Hepatic stellate cell (primary cell): ENCODE results near the gene OVCH1.
"Not testable (repeated sequence)": the region's sequence is repeated elsewhere in the genome, so short reads cannot be mapped to it uniquely, and the experiment has no call there.

Experiments
- DNase-seq: peaks from one replicate; pipeline ENCODE4 v3.0.0; 2011; ENCODE audit warnings: low spot score

OVCH1 gene

GRCh38 chr12:29402437-29402836 lies 95.0 kb downstream of the OVCH1 start:
- DNase-seq, result no peak

DNA sequence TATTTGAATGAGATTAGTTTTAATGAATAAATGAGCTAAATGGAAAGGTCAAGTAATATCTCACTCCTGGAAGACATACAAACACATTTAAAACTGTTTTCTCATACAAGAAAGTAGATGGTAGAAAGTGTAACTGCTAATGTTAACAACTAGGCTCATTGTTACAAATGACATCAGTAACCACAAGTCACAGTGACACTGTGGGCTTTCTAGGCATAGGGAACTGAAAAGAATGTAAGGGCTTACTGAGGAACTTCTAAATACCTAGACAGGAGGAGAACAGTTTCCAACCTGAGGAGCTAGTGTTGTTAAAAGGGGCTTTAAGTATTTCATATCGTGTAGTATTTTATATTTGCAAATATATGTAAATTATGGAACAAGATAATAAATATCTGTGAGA lies 99.0 kb downstream of the OVCH1 start:
- DNase-seq, result no peak

DNA sequence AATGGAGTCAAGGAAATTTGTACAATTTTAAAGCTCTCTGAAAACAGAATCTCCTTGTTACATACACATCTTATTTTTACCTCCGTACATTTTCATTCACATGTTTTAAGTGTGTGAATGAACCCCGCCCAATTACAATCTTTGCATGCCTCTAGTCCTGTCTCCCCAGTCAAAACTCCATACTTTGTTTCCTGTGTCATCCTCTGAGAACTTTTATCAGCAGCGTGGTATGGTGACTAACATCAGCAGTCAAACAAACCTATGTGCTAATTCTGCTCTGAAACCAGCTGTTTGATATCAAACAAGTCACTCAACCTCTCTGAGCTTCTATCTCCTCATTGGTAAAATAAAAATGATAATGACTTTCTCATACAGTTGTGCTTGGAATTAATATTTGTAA lies 100.7 kb downstream of the OVCH1 start:
- DNase-seq, result peak; percentile 41

DNA sequence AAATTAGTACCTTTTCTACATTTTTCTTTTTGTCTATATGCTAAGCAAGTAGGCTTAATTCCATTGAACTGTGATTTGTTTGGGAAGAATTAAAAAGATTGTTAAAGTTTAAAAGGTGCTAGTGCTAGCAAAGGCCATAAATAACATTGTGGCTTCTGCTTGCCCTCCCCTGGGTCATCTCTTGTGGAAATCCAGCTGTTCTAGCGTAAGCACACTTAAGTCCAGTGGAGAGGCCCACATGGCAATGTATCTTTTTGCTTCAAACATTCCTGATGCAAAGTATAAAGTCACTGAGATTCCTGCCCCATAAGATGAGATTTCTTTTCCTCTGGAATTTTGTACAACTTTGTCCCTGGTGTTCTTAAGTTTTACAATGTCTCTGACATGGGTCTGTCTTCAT lies 102.1 kb downstream of the OVCH1 start:
- DNase-seq, result no peak

DNA sequence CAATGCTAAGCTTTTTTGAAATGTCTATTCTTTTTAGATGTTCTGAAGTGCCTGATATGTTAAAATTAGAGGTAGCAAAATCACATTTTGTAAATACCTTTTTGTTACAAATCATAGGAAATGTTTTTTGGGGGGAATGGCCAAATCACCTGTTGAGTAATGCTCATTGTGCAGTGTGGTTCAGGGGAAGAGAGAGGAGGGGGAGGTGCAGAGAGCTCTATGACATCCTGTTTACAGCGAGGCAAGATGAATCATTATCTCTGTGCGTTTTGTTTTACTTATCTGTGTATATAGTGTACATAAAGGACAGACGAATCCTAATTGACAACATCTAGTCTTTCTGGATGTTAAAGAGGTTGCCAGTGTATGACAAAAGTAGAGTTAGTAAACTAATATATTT lies 107.1 kb downstream of the OVCH1 start:
- not testable (repeated sequence) for DNase-seq

DNA sequence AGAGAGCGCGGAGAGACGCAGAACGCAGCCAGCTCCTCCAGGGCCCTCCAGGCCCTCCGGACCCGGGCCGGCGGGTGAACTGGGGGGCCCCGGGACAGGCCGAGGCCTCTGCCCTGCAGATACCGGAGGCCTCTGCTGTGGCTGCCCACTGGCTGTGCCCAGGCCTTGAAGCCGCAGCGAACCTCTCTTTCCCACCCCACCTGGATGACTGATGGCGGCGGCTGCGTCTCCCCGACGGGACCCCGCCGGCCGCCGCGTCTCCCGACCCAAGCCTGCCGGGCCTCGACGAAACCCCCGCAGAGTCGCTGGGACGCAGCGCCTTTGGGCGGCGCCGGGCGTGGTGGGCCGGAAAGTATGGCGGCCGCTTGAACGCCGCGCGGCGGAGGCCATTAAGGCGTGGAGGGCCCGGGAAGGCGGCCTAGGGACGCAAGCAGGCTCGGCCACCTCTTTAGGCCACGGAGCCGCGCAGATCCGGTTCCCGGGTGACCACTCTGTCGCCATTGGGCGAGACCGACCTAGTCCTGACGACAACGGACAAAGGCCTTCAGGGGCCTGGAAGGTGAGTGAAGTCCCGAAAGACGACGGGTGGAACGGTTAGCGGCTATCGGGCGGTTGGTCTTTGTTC lies 108.1 kb downstream of the OVCH1 start:
- DNase-seq, result no peak

DNA sequence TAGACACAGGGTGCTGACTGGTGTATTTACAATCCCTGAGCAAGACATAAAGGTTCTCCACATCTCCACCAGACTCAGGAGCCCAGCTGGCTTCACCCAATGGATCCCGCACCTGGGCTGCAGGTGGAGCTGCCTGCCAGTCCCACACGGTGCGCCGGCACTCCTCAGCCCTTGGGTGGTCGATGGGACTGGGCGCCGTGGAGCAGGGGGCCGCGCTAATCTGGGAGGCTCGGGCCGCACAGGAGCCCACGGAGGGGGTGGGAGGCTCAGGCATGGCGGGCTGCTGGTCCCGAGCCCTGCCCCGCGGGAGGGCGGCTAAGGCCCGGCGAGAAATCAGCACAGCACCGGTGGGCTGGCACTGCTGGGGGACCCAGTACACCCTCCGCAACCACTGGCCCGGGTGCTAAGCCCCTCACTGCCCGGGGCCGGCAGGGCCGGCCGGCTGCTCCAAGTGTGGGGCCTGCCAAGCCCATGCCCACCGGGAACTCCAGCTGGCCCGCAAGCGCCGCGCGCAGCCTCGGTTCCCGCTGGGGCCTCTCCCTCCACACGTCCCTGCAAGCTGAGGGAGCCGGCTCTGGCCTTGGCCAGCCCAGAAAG lies 111.3 kb downstream of the OVCH1 start:
- not testable (repeated sequence) for DNase-seq

GRCh38 chr12:29385194-29385593 lies 112.3 kb downstream of the OVCH1 start:
- DNase-seq, result not testable (repeated sequence)

GRCh38 chr12:29382251-29382650 lies 115.2 kb downstream of the OVCH1 start:
- no peak for DNase-seq

DNA sequence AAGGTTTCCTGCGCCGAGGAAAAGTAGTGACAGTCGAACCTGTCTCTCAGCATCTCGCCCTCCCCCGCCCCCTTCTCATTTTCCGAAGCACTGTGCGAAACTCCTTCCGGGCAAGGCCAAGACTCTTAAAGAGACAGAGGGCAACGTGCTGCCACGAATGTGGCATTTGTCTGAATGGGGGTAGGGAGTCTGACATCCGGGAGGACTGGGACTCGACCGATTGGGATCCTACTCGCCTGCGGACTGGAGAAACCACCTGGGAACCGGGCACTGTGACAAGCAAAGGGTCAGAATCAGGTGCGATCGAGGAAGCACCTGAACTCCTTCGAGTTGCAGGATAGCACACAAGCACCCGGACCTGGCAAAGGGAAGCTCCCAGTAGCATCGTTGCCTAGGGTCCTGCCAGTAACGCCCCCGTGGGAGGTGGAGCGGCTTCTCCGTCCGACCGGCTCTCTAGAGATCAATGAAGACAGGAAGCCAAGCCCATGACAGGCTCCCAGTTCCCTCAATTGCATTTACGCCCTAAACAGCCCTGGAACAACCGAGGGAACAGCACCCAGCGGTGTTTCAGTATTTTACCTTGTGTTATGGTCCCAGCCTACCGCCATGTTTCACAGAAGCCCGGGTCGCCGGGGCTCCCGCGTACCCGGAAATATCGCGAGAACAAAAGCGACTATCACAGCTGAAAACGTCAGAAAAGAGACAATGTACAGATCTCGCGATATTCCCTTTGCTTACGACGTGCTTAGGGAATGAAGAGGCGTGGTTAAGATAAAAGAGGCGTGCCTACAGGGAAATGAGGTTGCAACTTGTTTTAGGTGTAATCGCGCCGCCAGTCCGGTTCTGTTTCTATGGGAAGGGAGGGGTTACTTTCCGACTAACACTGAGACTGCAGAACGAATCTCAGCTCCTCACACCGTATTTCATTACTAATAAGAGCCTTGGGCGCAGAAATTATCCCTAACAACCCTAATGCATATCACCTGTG lies 116.7 kb downstream of the OVCH1 start, which contains the start of gene ERGIC2:
ERGIC2 (minus strand) TSS at position 637 of the 988 bp plus-strand sequence. CDS start 9,539 bp downstream, outside the sequence.
- DNase-seq, result peak; percentile 90
